Keratinocyte (primary cell): Measurements from ENCODE around the gene CRISP3.

Experiments
- EZH2 ChIP-seq: IDR thresholded peaks from one replicate; pipeline ENCODE4 v1.6.1; 2012; ENCODE audit warnings: inconsistent platforms, mild to moderate bottlenecking, low read length, moderate library complexity
- TF ChIP-seq, protein P1 (sequence below), 3 experiments: IDR thresholded peaks in 1 of 3; conservative IDR thresholded peaks in 1 of 3; optimal IDR thresholded peaks in 1 of 3; 2 replicates in 2 of 3; 3 replicates in 1 of 3; pipeline versions ENCODE3 to v1.5.1; 2011; ENCODE audit warnings: low read length in 3 of 3, mild to moderate bottlenecking in 3 of 3, moderate library complexity in 2 of 3, control low read depth in 1 of 3, inconsistent platforms in 1 of 3; ENCODE audit not compliant: insufficient read depth in 2 of 3; ENCODE audit errors: extremely low read depth in 1 of 3

DNA sequence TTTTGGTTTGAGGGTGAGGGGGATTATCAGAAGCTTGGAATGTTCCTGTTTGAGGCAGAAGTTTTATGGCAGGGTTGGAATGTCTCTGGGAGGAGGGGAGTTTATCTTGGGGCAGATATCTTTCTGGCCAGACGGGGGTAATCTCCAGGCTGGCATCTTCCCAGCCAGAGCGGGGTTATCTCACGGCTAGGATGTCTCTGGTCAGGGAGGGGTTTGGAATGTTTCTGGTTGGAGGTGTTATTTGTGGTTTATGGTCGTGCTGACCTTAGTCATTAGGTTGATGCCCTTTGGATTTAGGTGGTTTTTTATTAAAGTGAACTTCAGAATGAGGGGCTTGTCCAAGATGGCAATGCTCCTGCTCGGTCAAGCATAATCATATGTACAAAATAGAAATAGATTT is 28.1 kb upstream of the CRISP3 start:
- TF ChIP-seq EZH2: no peak
- TF ChIP-seq, protein P1, sequence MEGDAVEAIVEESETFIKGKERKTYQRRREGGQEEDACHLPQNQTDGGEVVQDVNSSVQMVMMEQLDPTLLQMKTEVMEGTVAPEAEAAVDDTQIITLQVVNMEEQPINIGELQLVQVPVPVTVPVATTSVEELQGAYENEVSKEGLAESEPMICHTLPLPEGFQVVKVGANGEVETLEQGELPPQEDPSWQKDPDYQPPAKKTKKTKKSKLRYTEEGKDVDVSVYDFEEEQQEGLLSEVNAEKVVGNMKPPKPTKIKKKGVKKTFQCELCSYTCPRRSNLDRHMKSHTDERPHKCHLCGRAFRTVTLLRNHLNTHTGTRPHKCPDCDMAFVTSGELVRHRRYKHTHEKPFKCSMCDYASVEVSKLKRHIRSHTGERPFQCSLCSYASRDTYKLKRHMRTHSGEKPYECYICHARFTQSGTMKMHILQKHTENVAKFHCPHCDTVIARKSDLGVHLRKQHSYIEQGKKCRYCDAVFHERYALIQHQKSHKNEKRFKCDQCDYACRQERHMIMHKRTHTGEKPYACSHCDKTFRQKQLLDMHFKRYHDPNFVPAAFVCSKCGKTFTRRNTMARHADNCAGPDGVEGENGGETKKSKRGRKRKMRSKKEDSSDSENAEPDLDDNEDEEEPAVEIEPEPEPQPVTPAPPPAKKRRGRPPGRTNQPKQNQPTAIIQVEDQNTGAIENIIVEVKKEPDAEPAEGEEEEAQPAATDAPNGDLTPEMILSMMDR (optimal IDR thresholded peaks at IDR 0.05 in 1 of 3, IDR thresholded peaks at IDR 0.05 in 1 of 3, conservative IDR thresholded peaks at IDR 0.05 in 1 of 3; ENCODE audit: extremely low read depth in 1 of 3, insufficient read depth in 2 of 3, low read length in 3 of 3): no peak
